Embryonic facial prominence (tissue), 1 donor: ENCODE measurements around the gene JAKMIP1.
"Not testable (repeated sequence)": the region's sequence is repeated elsewhere in the genome, so short reads cannot be mapped to it uniquely, and the experiment has no call there.

Source experiments
- DNase-seq: peaks from one replicate; pipeline ENCODE4 v3.0.0-alpha.2; 2016; ENCODE audit errors: extremely low spot score

JAKMIP1 gene

GRCh38 chr4:6143603-6144181 is 56.7 kb downstream of the JAKMIP1 start:
- no peak for DNase-seq

GRCh38 chr4:6142935-6143602 is 57.3 kb downstream of the JAKMIP1 start:
- no peak for DNase-seq

DNA sequence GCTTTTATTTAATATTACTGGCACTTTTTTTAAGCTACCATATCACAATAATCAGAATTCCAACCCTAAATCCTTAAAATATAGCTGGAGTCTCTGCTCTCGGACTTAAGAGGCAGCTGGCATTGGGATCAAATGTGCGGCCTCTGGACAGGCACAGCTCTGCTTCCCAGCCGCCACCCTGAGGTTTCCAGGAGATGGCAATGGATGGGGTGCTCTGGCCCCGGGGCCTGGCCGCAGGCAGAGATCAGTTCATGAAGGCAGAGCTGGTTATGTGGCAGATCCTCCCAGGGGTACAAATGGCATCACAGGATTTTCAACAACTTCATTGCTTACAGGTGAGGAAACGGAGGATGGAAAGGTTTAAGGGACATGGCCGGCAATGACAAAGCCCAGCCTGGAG is 57.8 kb downstream of the JAKMIP1 start:
- no peak for DNase-seq

DNA sequence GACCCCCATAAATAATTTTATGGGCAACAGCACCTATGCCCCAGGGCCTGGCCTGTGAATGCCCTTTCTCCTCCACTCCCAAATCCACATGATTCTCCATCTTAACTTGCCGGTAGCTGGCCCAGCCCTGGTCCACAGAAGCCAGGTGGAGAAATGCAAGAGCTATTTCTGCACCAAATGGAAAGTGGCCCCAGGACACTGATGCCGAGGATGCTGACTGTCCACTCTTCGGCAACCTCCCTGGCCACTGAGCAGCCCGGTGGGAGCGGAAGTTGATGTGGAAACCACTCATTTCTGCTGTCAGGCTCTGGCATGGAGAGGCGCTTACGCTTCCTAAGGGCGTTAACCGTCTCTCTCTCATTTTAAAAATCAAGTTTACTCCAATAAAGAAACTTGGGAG is 58.8 kb downstream of the JAKMIP1 start:
- DNase-seq, result no peak

- not testable (repeated sequence) for DNase-seq
Measured at GRCh38 chr4:6141021-6141420, 59.3 kb downstream of the JAKMIP1 start.

DNA sequence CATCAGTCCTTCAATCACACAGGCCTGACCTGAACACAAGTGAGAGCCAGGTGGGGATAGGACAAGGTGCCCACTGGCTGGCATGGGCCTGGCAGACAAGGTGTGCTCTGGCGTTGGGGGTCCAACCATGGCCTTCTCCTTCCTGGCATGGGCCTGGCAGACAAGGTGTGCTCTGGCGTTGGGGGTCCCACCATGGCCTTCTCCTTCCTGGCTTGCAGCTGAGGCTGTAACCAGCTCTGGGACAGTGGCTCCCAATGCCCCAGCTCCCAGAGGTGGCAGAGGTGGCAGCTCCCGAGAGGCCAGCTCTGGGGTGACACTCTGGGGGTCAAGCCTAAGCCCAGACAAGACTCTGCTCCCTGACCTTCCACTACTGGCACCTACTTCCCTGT is 62.6 kb downstream of the JAKMIP1 start:
- DNase-seq, result no peak

GRCh38 chr4:6137027-6137746 is 63.2 kb downstream of the JAKMIP1 start:
- no peak for DNase-seq

DNA sequence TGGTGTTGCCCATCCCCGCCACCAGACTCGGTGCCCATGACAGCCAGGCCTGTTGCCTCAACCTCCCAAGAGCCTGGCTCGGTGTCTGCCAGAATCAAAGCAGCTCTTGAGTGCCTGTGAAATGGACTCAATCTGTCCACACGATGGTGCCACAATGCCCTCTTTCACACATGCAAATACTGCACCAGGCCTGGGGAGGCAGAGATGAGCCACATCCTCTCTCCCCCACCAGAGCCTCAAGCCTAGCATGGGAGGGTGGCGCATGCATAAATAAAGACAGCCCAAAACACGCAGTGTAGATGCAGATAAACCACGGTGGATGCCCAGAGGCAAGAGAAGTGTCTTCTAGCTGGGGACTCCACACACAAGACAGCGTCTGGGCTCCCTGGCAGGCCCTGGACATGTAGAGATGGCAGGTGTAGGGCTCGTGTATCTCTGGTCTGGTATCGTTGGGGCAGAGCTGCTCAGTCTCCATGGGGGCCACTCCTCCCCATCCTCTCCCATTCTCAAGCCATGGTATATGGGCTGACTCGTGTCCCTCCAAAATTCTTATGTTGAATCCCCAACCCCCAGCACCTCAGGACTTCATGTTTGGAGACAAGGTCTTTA is 65.6 kb downstream of the JAKMIP1 start:
- DNase-seq, result no peak

DNA sequence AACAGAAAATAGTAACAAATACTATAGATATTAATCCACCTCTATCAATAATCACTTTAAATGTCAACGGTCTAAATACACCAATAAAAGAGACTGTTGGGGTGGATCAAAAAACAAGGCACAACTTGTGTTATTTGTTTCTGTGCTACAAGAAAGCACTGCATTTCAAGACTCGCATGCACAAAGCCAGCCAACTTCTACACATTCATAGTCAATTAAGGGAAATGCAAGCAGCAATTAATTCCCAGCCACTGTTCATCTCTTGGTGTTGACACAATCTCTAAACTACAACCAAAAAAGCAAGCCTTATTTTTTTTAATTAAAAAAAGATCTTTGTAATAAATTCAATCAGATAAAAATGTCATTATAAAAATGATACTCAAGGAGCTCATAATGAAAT is 67.6 kb downstream of the JAKMIP1 start:
- no peak for DNase-seq

DNA sequence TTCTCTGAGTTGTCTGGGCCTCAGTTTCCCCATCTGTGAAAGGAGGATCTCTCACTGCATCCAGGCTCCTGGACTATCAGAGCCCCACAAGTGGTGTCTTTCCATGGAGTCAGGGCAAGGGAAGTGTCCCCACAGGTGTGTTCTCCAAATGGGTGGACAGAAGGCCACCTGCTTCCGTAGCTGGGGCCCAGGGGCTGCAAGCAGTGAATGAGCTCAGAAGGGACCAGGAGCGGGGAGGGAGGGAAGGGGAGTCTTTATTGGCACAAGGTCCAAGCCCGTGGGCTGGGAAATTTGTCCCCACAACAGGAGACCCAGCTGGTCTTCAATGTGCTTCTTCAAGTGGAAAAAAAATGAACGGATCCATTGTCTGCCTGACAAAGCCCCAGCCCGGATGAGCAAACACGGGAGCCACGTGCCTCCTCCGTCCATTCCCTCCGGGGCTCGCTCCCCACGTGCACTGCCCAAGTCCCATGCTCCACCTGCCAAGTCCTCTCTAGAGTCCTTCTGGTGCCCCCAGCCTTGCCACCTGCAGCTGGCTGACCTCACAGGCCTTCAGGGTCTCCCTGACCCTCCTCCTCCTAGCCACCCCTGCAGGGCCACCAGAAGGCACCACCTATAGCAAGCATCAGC is 72.0 kb downstream of the JAKMIP1 start:
- no peak for DNase-seq

GRCh38 chr4:6126971-6127745 is 73.2 kb downstream of the JAKMIP1 start:
- no peak for DNase-seq

DNA sequence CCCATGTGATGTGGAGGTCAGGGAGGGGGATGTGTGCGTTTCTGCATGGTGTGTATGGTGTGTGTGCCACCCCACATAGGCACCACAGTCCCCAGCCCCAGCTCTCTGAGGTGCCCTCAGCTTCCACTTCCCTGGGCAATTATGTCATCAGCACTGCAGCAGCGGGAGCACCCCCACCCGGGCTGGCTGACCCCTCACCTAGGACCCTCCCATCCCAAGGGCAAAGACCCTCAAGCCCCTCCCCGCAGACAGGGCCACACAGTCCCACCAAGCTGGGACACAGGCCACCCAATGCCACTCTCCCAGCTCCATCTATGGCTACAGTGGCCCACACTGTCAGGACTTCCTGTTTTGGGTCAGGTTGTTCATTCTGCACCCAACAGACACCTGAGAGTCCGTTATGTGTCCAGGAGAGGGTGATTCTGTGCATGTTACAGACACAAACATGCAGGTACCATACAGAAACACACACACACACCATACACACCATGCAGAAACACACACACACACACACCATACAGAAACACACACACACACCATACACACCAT is 75.2 kb downstream of the JAKMIP1 start:
- DNase-seq, result no peak

GRCh38 chr4:6124386-6125102 is 75.8 kb downstream of the JAKMIP1 start:
- DNase-seq, result no peak

GRCh38 chr4:6123976-6124375 is 76.4 kb downstream of the JAKMIP1 start:
- no peak for DNase-seq

GRCh38 chr4:6123541-6123940 is 76.8 kb downstream of the JAKMIP1 start:
- DNase-seq, result no peak

DNA sequence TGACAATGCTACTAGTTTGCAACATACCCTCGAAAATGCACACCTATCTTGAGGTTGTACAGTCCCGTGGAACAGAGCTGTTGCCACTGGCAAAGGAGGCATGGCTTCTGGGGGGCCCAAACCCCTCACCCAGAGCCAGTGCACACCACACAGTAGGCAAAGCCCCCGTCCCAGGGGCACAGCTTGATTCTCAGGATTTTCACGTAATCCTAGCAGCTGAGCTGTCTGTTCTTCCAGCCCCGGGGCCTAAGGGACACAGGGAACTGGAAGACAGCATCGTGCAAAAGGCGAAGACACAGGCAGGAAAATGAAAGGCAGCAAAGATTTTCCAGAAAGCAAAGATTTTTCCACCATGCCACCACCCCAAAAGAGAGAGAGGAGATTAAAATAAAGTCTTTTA is 77.2 kb downstream of the JAKMIP1 start:
- no peak for DNase-seq

DNA sequence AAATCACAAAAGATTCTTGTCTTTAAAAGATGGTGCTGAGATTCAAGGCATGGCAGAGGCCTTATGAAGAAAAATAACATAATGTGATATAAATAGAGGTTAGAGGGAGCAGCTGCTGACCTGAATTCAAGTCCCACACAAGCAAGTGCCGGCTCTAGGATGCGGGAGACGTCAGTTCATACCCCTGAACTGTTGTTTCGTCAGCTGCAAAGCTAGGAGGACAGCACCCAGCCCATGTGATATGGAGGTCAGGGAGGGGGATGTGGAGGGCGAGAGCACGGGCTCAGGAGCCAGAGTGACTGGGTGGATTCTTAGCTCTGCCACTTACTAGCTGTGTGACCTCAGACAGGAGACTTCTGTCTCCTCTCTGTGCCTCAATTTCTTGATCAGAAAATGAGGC is 77.9 kb downstream of the JAKMIP1 start:
- DNase-seq, result no peak

- no peak for DNase-seq
Measured at GRCh38 chr4:6121941-6122340, 78.4 kb downstream of the JAKMIP1 start.

DNA sequence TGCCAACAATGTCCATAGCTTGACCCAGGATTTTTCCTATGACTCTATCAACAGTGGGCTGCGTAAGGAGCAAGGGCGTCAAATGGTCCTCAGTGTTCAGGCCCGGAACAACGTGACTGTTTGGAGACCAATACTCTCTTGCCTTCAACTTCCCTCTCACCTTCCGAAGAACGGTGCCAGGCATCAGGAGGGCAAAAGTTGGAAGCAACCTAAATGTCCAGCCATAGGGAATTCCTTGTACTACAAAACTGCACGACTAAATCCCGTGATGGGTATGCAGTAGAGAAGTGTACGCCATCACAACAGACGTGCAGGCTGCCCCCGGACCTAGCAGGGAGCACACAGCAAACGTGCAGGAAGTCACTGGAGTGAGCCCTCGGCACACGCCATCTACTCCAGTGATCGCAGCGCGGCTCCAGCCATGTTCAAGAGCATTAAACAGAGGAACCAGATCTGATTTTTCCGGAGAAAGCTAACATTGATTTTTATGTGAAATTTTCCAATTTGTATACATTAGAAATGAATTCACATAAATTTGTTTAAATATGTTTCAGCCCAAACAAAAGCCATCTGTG is 79.0 kb downstream of the JAKMIP1 start:
- no peak for DNase-seq

DNA sequence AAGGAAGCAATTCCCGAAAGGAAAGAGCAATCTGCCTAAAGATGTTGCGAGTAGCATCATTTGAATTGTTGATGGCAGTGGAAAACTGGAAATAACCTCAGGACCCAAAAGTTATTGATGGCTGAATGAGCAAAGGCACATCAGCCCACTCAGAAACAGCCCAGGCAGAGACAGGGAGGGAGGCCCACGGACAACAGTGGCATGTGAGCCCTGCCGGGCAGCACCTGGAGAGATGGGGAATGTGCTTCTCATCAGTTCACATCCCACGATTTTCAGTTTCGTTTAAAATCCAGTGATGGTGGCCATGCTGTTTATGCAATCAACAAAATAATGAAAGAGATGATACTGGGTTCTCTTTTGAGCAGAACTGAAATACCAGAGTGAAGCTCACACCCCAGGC is 80.0 kb downstream of the JAKMIP1 start:
- no peak for DNase-seq
